GM19452 (cell line): ENCODE measurements around the gene LTO1.
"Not testable (repeated sequence)": the region's sequence is repeated elsewhere in the genome, so short reads cannot be mapped to it uniquely, and the experiment has no call there.

Experiments
- ATAC-seq: cut with Tn5 transposase; IDR thresholded peaks from one replicate; pipeline ENCODE4 v1.9.1; 2021; ENCODE audit not compliant: unreplicated experiment

Gene LTO1

DNA sequence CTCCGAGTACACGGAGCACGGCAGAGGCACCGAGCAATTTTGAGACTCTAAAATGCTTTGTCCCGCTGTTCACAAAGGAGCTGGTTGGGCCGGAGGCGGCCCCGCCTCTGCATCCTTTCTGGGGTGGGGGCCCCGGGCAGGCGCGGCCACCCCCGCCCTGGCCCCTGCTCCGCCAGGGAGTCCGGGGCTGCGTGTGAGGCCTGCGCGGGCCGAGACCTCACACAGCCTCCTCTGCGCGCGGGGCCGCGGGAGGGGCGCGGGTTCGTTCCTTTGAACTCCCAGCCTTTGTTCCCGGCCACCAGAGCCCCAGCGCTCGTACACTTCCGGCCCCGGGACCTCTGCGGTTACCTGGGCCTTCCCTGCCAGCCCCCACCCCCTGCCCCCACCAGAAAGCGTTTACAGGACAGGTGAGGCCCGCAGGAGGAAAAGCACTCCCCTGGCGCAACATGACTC is 27.1 kb upstream of the LTO1 start:
- ATAC-seq = no peak

DNA sequence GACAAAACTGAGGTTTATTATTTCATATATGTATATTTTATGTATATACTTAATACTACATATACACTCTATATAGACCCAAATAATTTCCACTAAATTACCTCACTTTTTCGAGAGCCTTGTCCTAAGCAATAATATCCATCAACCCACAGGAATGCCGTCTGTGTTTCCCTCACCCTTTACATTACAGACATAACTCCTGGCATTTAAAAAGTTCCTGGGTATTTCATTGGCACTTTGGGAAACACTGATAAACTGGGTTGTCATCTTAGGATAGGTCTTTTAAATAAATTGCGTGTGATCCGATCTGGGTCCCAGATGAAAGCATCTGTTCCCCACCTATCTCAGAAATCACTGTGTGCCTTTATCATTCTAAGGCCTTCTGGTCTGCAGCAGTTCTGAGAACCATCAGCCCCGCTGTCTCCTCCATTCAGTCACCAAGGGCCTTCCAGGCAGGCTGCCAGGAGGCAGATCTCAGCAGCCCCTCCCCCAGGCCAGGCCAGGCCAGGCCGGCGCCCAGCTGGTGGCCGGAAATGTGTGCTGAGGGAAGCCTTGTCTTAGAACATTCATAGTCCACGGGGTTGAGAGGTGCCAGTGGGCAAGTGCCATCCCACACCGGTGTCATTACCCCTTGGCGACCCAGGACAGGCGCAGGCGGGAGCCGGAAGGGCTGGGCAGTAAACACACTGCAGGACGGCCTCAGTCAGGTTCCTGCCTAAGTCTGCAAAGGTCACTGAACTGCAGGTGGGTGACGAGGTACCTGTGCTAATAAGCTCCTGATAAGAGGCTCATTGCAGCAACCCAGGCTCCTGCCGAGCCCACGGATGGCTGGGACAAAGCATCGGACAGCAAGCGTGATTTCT is 25.4 kb upstream of the LTO1 start:
- no peak for ATAC-seq

DNA sequence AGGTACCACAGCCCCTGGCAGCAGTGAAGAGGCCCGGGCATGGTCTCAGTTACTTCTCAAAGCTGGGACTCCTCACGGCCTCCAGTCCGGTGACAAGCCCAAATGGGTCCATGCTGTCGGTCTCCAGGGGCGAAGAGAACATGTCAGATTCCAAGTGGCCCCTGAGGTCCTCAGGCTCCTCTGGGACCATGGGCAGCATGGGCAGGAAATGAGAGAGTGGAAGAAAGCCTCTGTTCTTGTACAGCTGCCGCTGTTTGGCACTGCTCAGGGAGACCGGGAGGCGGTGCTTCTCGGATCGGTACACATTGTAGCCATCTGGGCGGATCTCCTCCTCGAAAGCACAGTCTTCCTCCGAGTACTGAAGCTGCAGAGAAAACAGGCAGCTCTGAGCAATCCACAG is 24.1 kb upstream of the LTO1 start:
- ATAC-seq = no peak

DNA sequence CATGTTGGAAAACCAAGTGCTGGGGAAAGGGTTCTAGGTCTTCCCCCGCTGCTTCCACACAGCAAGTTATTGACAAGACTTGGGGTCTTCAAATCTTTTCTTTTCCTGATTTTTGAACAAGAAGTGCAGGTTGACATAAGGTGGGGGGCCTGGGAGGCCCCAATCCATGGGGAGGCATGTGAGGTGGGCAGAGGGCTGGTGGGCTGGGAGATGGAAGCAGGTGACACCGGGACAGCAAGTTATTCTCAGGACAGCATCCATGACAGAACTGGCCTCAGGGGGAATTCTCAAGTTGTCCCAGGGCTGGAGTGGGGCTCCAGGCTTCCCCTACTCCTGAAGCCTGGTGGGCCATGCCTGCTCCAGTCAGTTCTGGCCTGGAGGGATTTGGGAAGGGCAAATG is 23.2 kb upstream of the LTO1 start:
- no peak for ATAC-seq

DNA sequence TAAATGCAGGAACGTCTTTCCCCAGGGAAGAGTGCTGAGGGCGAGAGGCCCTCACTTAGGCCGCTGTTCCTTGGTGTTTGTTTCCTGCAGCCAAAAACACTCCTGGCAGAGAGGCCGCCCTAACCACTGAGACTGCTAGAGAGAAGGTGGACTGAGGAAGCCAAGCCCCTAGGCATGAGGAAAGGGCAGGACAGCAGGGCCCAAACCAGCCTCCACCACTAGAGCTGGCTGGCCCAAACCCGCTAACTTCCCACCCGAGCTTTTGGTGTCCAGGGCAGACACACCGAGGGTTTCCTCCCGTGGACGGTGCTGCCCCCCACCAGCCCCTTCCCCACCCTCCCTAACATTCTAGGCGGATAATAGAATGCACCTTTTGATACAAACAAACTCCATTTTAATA is 22.7 kb upstream of the LTO1 start:
- no peak for ATAC-seq

DNA sequence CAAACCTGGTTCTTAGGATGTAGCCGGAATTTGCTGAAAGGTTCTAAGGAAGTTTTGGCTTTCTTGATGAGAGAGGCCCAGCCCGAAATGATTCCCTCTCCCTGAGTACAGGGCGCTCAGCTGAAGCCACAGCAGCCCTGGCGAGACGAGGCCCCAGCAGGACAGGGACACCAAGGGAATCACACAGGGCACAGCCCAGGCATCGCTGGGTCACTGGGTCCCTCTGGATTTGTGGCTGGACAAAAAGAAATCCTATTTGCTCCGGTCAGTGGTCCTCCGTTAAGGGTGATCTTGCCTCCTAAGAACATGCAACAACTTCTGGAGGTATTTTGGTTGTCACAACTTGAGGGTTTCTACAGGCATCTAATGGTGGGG is 22.3 kb upstream of the LTO1 start:
- ATAC-seq = no peak

DNA sequence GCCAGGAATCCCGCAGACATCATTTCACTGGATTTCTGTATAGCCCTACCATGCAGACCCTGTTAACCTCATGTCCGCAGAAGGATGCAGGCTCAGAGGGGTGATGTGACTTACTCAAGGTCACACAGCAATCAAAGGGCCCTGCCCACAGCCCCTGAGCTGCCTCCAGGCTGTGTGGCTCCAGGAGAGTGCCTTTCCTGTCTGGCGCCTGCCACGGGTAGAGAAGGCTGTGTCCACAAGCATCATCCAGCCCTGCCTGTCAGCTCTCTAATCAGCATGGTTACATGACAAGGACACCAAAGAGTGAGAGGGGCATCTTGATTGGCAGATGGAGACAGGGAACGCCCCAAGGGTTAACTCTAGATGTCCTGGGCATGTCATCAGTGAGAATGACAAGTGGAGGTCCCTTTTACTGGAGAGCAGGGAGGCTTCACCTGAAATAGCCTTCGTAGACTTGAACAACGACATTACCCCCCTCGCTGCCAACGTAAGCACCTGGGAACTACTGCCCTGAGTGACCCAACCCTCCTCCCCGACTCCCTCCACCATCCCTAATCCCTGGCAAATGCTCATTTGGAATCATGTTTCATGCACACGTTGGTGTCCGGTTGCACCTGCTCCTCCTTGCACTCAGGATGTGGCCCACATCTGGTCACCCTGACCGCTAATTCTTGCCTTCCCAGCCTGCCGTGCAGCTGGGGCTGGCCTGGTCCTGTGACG is 21.8 kb upstream of the LTO1 start:
- ATAC-seq = no peak

DNA sequence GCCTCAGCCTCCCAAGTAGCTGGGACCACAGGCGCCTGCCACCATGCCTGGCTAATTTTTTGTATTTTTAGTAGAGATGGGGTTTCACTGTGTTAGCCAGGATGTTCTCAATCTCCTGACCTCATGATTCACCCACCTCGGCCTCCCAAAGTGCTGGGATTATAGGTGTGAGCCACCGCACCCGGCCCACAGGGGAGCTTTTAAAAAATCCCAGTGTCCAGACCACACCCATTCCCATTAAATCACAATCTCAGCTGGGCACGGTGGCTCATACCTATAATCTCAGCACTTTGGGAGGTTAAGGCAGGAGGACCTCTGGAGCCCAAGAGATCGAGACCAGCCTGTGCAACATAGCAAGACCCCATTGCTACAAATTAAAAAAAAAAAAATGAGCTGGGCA is 20.8 kb upstream of the LTO1 start:
- ATAC-seq = not testable (repeated sequence)

DNA sequence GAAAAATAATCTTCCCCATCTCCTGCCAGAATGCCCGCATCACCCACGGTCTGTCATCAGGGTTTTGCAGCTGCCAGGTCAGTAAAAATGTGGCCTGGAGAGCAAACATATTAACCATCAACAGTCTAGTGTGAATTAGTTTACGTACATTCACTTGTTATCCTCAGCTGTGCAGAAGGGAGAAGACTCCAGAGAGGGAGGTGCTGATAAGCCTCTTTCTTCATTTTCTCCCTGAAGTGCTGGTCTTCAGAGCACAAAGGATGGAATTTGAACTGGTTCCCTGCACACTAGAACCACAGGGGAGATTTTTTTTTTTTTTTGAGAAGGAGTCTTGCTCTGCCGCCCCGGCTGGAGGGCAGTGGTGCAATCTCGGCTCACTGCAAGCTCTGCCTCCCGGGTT is 20.4 kb upstream of the LTO1 start:
- ATAC-seq = no peak

DNA sequence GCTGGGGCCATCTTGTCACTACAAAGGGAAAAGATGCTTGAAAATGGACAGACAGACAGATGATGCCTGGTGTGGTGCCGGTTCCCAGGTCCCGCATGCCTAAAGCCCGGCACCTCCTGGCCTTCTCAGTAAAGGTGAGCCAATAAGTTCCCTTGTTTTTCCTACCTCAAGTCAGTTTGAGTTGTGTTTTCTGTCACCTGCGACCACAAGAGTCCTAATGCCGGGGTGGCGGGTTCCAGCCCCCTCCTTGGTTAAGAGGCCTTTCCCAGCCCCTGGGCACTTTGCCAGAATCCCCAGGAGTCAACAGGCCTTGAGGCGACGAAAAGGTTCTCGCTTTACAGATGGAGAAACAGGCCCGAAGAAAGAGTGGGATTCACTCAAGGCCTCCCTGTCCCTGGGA is 19.6 kb upstream of the LTO1 start:
- no peak for ATAC-seq

DNA sequence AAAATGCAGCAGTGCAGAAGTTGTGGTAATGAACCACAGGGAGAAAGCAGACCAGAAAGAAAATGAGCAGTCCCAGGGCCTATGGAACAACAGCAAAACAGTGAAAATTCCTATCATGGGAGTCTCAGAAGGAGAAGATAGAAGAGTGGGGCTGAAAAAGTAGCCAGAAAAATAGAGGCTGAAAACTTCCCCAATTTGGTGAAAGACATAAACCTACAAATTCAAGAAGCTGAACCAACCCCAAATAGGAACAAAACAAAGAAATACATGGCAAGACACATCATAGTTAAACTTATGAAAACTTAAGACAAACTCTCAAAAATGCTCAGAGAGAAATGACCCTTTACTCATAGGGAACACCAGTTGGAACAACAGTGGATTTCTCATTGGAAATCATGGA is 17.3 kb upstream of the LTO1 start:
- no peak for ATAC-seq

DNA sequence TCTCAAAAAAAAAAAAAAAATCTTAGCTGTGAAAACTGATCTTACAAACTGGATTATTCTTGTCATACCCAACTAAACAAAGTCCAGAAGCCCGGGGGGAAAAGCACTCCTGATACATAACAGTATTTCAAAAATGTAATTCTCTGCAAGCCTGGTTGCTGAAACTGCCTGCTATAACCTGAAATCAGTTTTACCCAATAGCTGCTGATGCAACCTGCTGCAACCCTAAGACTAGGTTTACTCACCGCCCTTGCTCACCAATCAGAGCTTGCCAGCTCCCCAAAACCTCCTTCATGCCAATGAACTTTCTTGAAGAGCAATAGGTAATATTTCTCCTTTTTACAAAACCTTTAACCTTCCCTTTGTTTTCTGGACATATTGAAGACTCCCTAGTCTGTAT is 16.3 kb upstream of the LTO1 start:
- ATAC-seq = no peak

DNA sequence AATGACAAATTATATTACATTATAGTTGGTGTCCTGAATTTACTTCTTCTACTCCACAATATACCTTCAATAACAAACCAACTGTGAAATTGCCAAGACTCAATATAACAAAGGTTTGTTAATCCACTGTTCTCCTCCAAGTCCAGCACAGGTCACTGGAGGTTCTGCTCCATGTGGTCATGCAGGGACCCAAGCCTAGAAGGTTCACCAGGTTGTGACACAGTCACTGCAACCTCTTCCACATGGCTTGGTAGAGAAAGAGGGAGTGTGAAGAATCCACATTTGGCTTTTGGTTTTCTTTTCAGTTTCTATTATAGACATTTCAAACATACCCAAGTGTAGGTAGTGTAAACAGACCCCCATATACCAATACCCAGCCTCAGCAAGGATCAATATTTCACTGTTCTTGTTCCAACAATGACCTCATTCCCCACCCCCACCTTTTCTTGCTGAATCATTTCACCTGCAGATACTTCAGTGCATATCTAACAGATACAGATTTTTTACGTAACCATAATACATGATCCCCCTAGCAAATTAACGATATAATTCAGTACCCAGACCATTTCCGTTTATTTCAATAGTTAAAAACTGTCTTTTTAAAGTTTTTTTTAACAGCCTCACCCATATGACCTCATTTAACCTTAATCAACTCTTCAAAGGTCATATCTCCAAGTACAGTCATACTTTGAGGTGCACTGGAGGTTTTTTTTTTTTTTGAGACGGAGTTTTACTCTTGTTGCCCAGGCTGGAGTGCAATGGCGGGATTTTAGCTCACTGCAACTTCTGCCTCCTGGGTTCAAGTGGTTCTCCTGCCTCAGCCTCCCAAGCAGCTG is 14.5 kb upstream of the LTO1 start:
- no peak for ATAC-seq

DNA sequence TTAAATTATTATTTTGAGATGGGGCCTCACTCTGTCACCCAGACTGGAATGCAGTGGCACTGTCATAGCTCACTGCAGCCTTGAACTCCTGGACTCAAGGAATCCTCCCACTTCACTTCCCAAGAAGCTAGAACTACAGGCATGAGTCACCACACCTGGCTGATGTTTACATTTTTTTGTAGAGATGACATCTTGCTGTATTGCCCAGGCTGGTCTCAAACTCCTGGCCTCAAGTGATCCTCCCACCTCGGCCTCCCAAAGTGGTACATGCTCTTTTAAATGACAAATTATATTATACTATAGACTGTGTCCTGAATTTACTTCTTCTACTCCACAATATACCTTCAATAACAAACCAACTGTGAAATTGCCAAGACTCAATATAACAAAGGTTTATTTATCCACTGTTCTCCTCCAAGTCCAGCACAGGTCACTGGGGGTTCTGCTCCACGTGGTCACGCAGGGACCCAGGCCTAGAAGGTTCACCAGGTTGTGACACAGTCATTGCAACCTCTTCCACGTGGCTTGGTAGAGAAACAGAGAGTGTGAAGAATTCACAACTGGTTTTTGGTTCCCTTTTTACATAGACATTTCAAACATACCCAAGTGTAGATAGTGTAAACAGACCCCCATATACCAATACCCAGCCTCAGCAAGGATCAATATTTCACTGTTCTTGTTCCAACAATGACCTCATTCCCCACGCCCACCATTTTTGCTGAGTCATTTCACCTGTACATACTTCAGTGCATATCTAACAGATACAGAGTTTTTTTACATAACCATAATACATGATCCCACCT is 13.0 kb upstream of the LTO1 start:
- ATAC-seq = not testable (repeated sequence)

DNA sequence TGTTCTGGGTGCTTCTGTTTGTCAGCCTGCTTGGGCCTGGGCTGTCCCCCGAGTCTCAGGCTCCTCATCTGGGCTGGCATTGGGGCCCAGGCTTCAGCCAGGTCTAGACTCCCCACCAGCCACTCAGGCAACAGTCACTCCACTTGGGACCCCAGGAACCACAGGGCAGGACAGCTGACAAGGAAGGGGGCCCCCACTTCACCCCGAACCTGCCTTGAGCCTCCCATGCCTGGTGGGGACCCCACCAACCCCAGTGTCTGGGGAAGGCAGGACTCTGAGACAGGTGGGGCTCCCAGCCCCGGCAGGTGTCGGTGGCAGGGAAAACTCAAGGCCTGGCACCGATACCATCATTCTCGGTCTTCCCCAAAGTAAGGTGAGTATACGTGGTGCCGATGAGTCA is 11.7 kb upstream of the LTO1 start:
- no peak for ATAC-seq

DNA sequence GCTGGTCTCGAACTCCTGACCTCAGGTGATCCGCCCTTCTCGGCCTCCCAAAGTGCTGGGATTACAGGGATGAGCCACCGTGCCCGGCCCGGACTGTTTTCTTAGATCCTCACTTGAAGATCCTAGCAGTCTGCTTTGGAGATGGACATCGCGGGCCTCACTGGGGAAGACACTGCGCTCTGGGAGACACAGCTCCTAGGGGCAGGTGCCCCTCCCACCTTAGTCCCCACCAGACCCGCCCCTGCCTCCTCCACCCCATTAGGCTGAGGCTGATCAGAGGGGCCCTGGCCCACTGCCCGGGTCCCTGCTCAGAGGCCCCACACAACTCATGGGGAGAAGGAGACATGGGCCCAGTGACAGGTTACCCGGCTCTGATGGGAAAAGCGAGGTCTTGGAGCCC is 11.3 kb upstream of the LTO1 start:
- ATAC-seq = no peak

DNA sequence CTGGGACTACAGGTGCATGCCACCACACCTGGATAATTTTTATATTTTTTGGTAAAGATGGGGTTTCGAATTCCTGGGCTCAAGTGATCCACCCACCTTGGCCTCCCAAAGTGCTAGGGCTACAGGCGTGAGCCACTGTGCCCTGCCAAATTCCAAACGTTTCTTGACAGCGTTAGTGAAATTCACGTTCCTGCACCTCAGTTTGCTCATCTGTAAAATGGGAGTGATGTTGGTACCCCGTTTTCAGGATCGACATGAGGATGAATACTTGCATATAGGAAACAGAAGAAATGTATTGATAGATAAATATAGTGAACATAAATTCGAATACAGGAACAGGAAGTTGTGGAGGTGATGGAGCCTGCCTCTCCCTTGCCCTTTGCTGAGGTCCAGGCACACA is 10.2 kb upstream of the LTO1 start:
- ATAC-seq = no peak

DNA sequence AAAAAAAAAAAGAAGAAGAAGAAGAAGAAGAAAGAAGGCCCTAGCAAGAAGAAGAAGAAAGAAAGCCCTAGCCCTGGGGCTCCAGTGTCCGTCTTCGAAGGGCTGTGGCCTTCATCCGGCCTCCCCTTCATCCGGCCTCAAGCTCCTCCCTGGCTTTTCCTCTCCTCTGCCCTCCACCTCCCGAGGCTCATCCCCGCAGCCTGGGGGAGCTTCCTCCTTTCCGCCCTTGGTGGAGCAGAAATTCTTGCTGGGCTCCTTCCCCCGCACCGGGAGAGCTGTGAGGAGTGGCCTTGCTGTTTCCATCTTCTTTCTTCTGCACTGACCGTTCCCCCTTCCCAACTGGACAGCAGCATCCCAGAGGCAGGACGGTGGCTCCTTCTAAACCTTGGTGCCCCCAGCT is 9.5 kb upstream of the LTO1 start:
- ATAC-seq = no peak

DNA sequence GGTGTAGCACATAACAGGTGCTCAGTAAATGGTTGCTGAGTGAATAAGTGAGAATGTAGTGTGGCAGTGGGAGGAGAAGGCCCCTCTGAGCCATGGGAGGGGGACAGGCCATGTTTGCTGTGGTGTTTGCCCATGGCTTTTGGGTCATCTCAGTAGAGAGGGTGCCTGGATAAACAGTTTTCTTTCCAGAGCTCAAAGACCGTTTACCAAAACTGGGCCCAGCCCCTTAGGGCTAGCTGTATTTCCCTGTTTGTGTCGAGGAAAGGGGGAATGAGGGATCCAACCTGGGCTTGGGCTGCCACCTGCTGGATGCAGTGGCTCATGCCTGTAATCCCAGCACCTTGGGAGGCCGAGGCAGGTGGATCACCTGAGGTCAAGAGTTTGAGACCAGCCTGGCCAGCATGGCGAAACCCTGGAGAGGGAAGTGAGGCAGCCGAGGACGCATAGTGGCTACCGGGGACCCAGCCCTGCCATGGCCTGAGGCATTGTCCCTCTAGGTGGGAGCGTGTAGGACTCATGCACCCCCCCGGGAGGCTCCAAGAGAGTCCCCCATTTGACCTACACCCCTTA is 8.7 kb upstream of the LTO1 start:
- no peak for ATAC-seq

DNA sequence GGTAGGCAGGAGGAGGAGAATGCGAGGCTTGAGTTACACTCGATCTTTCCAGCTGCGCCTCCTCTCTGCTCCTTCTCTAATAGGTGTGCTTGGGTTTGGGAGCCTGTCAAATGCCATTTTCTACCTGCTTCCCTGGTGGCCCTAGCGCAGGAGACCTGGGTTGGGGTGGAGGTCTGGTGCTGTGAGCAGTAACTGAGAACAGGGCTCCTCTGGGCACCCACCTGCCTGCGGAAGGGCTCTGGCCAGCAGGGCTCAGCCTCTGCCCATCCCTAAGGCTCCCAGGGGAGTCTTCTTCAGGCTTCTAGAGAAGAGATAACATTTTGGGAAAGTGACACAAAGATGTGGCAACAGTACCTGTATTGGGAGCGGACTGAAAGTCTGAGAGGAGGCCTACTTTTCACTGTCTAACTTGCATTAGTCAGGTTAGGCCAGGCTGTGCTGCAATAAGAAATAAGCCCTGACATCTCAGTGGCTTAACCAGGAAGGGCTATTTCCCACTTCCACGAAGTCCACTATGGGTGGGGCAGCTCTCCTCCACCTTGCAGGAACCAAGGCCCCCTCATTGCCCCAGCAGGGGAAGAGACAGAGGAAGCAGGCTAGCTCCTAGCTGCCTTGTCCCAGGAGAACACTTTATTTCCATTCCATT is 7.7 kb upstream of the LTO1 start:
- no peak for ATAC-seq
